Astrocyte (in vitro differentiated cells and primary cell): ENCODE results near the gene KCNN4. TPM values are rescaled to one million over a fixed set of nuclear protein-coding genes. Genes with fewer than 3 reads are reported as not detected.

ENCODE experiments used
- DNase-seq: peaks from one replicate; pipeline ENCODE4 v3.0.0-alpha.2; 2010; ENCODE audit warnings: low read depth
- FAIRE-seq: peaks from 2 replicates; lab custom pipeline; 2011; peaks lifted over from hg19 to GRCh38; lab: Jason Lieb, UNC
- H2AFZ ChIP-seq: 2 replicates; pipeline ENCODE4 v1.6.0; 2012; ENCODE audit warnings: low read depth, low read length, inconsistent platforms
- H3K27ac ChIP-seq: 2 replicates; pipeline ENCODE4 v1.5.1; 2011; ENCODE audit warnings: low read depth, low read length, inconsistent platforms
- H3K27me3 ChIP-seq: 2 replicates; pipeline ENCODE4 v1.6.0; 2011; ENCODE audit warnings: low read length, inconsistent platforms; ENCODE audit not compliant: insufficient read depth
- H3K36me3 ChIP-seq: 2 replicates; pipeline ENCODE4 v1.5.1; 2011; ENCODE audit warnings: low read length, inconsistent platforms; ENCODE audit not compliant: insufficient read depth
- H3K4me1 ChIP-seq: 2 replicates; pipeline ENCODE4 v1.5.1; 2011; ENCODE audit warnings: low read length, inconsistent platforms; ENCODE audit not compliant: insufficient read depth
- H3K4me2 ChIP-seq: 2 replicates; pipeline ENCODE4 v1.6.0; 2012; ENCODE audit warnings: low read length, inconsistent platforms
- H3K4me3 ChIP-seq: 2 replicates; pipeline ENCODE4 v1.5.1; 2011; ENCODE audit warnings: low read depth, mild to moderate bottlenecking, low read length, inconsistent platforms; ENCODE audit not compliant: insufficient read depth
- H3K79me2 ChIP-seq: 2 replicates; pipeline ENCODE4 v1.6.0; 2012; ENCODE audit warnings: mild to moderate bottlenecking, low read length, inconsistent platforms; ENCODE audit not compliant: insufficient read depth
- H3K9ac ChIP-seq: 2 replicates; pipeline ENCODE4 v1.6.0; 2012; ENCODE audit warnings: mild to moderate bottlenecking, low read length, inconsistent platforms
- H3K9me3 ChIP-seq: 2 replicates; pipeline ENCODE4 v1.5.1; 2012; ENCODE audit warnings: low read depth, mild to moderate bottlenecking, low read length, inconsistent platforms; ENCODE audit not compliant: insufficient read depth
- H4K20me1 ChIP-seq: 2 replicates; pipeline ENCODE4 v1.6.0; 2012; ENCODE audit warnings: low read length, inconsistent platforms; ENCODE audit not compliant: insufficient read depth
- H3K27ac Mint-ChIP-seq: one replicate; pipeline ENCODE4 v1.8.0; 2021; ENCODE audit warnings: mild to moderate bottlenecking, mixed read lengths; ENCODE audit not compliant: unreplicated experiment
- H3K27me3 Mint-ChIP-seq: one replicate; pipeline ENCODE4 v1.8.0; 2021; ENCODE audit warnings: low read depth, mixed read lengths; ENCODE audit not compliant: unreplicated experiment
- H3K36me3 Mint-ChIP-seq: one replicate; pipeline ENCODE4 v1.8.0; 2021; ENCODE audit warnings: low read depth, mixed read lengths; ENCODE audit not compliant: unreplicated experiment
- H3K4me1 Mint-ChIP-seq: one replicate; pipeline ENCODE4 v1.8.0; 2021; ENCODE audit warnings: low read depth, mixed read lengths; ENCODE audit not compliant: unreplicated experiment
- H3K4me3 Mint-ChIP-seq: one replicate; pipeline ENCODE4 v1.8.0; 2021; ENCODE audit warnings: mild to moderate bottlenecking, moderate library complexity, mixed read lengths; ENCODE audit not compliant: unreplicated experiment
- H3K9me3 Mint-ChIP-seq: one replicate; pipeline ENCODE4 v1.8.0; 2021; ENCODE audit warnings: mild to moderate bottlenecking, mixed read lengths; ENCODE audit not compliant: unreplicated experiment
- EZH2 ChIP-seq: IDR thresholded peaks from 2 replicates; pipeline ENCODE4 v1.6.1; 2012; ENCODE audit warnings: mild to moderate bottlenecking, low read length, inconsistent platforms; ENCODE audit not compliant: insufficient read depth
- total RNA-seq: library from RNA; stranded (reverse); gene quantifications from 2 replicates; pipeline ENCODE4 v1.2.1, GENCODE V29; 2021
- TF ChIP-seq, protein P1 (sequence below): IDR thresholded peaks from 2 replicates; pipeline ENCODE4 v1.5.1; 2011; ENCODE audit warnings: low read depth, mild to moderate bottlenecking, inconsistent platforms, low read length, moderate library complexity; ENCODE audit not compliant: insufficient read depth

KCNN4 gene
- total RNA-seq, 1 donor from 2014 or later, result 3.6 TPM

DNA sequence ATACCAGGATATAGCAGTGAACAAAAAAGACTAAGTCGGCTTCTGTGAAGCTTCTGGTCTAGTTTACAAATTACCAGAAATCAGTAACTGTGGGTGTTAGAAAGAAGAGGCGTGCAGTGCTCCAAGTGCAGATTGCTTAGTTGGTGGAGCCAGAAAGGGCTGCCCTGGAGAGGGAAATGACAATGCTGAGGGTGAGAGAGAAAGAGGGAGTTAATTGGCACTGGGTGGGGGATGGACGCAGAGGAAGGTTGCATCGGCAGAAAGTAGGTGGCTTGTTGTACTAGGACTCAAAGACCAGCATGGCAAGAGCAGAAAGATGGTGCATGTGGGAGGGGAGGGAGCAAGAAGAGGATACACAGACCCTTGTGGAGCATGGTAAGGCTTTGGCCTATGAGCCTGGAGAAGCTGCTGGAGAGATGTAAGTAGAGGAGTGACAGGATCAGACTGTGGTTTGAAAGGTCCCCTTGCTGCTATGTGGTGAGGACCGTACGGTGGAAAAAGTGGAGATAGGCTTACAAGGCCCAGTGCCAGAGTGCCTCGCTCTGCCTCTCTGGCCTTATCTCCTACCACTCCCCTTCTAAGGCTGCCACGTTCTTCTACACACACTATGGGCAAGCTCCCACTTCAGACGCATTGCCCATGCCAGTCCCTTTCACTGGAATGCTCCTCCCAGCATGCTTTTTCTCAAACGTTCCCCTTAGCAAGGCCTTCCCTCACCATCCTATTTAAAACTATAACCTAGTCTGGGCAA is 39.5 kb downstream of the KCNN4 start:
- no peak overlapping the region for H3K4me3 Mint-ChIP-seq

DNA sequence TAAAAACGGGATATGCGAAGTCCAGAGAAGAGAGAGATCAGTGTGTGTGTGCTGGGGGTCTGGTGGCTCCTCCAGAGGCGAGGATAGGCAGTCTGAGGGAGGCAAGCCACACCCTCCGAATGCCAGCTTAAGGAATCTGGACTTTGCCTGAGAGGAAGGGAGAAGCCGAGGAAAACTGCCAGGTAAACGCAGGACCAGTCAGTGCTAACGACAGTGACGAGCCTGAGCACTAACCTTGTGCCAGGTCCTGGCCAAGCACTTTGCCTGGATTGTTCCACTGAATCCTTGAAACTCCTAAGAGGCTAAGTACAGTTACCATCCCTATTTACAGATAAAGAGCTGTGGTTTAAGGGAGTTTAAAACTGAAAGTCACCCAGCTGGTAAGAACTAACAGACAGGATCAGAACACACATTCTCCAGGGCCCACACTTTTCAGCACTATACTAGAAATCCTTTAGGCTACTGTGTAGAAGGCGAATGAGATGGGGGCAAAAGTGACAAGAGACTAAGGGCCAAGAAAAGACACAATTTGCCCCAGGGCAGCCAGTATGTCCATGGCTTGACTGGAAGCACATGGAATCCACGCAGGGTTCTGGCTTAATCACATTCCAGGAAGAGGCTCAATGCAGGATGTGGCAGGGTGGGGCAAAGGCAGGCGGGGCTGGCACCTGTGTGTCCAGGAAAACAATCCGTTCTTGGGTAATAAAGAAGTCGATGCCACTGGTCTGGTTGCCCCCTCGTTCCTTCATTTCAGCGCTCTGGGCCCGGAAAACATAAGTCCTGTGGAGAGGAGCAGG is 41.1 kb downstream of the KCNN4 start:
- FAIRE-seq, result no peak

More for the DNA sequence above, 39.5 kb downstream of the KCNN4 start:
- Mint-ChIP-seq H3K36me3 (peaks cover 26% of the 10 kb centered on the region), H3K9me3 (no peaks in the 10 kb centered on the region), H3K27me3 (no peaks in the 10 kb centered on the region), H3K4me1 (peaks cover 19% of the 10 kb centered on the region), H3K27ac (no peak overlapping the region)
- H3K4me3 ChIP-seq, result no peak overlapping the region
- H4K20me1 ChIP-seq, result peaks cover 3% of the 10 kb centered on the region
- H3K27ac ChIP-seq, result no peak overlapping the region
- H3K9ac ChIP-seq, result no peak overlapping the region
- FAIRE-seq (no peak), DNase-seq (no peak)
- no peak overlapping the region for H2AFZ ChIP-seq
- H3K4me1 ChIP-seq, result peaks cover 9% of the 10 kb centered on the region
- no peaks in the 10 kb centered on the region for H3K27me3 ChIP-seq
- no peaks in the 10 kb centered on the region for H3K79me2 ChIP-seq
- TF ChIP-seq EZH2, result no peak
- TF ChIP-seq, protein P1, sequence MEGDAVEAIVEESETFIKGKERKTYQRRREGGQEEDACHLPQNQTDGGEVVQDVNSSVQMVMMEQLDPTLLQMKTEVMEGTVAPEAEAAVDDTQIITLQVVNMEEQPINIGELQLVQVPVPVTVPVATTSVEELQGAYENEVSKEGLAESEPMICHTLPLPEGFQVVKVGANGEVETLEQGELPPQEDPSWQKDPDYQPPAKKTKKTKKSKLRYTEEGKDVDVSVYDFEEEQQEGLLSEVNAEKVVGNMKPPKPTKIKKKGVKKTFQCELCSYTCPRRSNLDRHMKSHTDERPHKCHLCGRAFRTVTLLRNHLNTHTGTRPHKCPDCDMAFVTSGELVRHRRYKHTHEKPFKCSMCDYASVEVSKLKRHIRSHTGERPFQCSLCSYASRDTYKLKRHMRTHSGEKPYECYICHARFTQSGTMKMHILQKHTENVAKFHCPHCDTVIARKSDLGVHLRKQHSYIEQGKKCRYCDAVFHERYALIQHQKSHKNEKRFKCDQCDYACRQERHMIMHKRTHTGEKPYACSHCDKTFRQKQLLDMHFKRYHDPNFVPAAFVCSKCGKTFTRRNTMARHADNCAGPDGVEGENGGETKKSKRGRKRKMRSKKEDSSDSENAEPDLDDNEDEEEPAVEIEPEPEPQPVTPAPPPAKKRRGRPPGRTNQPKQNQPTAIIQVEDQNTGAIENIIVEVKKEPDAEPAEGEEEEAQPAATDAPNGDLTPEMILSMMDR, result no peak
- H3K9me3 ChIP-seq, result no peaks in the 10 kb centered on the region
- H3K4me2 ChIP-seq, result no peak overlapping the region
- H3K36me3 ChIP-seq, result peaks cover 49% of the 10 kb centered on the region

More for the DNA sequence above, 41.1 kb downstream of the KCNN4 start:
- Mint-ChIP-seq H3K27ac (peak overlapping the region; percentile 15), H3K36me3 (peaks cover 21% of the 10 kb centered on the region), H3K27me3 (no peaks in the 10 kb centered on the region), H3K9me3 (no peaks in the 10 kb centered on the region), H3K4me3 (no peak overlapping the region), H3K4me1 (peaks cover 20% of the 10 kb centered on the region)
- H3K4me1 ChIP-seq, result peaks cover 9% of the 10 kb centered on the region
- H2AFZ ChIP-seq, result no peak overlapping the region
- H3K36me3 ChIP-seq, result peaks cover 55% of the 10 kb centered on the region
- TF ChIP-seq EZH2, result no peak
- TF ChIP-seq, protein P1, result no peak
- H3K4me2 ChIP-seq, result no peak overlapping the region
- H3K4me3 ChIP-seq, result no peak overlapping the region
- H3K27me3 ChIP-seq, result no peaks in the 10 kb centered on the region
- no peak for DNase-seq
- peaks cover 3% of the 10 kb centered on the region for H4K20me1 ChIP-seq
- no peak overlapping the region for H3K27ac ChIP-seq
- H3K9me3 ChIP-seq, result no peaks in the 10 kb centered on the region
- no peaks in the 10 kb centered on the region for H3K79me2 ChIP-seq
- no peak overlapping the region for H3K9ac ChIP-seq
